ENCODE results near the gene TSKS.

Gene TSKS

GRCh38 chr19:49710372-49710951, 52.6 kb downstream of the TSKS start:
- CTCF ChIA-PET = no interaction called here
- no peak overlapping the region for H3K27ac ChIP-seq (ENCODE audit: extremely low read depth, low read depth, low read length)
- H3K4me1 ChIP-seq (ENCODE audit: control insufficient read depth, insufficient read depth, low read length) = no peaks in the 10 kb centered on the region
- no peaks in the 10 kb centered on the region for H3K36me3 ChIP-seq (ENCODE audit: control insufficient read depth in 2 of 2, insufficient read depth in 1 of 2, low read length in 2 of 2)
- no peaks in the 10 kb centered on the region for H3K9me3 ChIP-seq (ENCODE audit: control insufficient read depth, insufficient read depth, low read depth, low read length)
- POLR2A ChIA-PET = no interaction called here
- H3K4me3 ChIP-seq (ENCODE audit: low read depth, low read length) = no peak overlapping the region
- no peak for TF ChIP-seq ZNF449 (tag by site-specific recombination; IDR thresholded peaks at IDR 0.05)
- 0 out of 2 replicates have a peak, but pooled peaks have one; percentile 54 for TF ChIP-seq YY2 (tag by site-specific recombination; IDR thresholded peaks at IDR 0.05)
- TF ChIP-seq GLIS2 (tag by site-specific recombination; IDR thresholded peaks at IDR 0.05) = no peak

- no peaks in the 10 kb centered on the region; a peak in 1 of 3 replicates for H3K36me3 ChIP-seq (ENCODE audit: control insufficient read depth in 2 of 2, insufficient read depth in 1 of 2, low read length in 2 of 2)
- no peak for TF ChIP-seq TCF7L2 (IDR thresholded peaks at IDR 0.05; ENCODE audit: borderline replicate concordance, low read depth, low read length)
- TF ChIP-seq ZNF112 (tag by site-specific recombination; IDR thresholded peaks at IDR 0.05) = no peak
- TF ChIP-seq ZNF560 (tag by site-specific recombination; IDR thresholded peaks at IDR 0.05; ENCODE audit: borderline replicate concordance) = no peak
- TF ChIP-seq INSM2 (tag by site-specific recombination; IDR thresholded peaks at IDR 0.05) = no peak
- no peak for TF ChIP-seq ZNF707 (tag by site-specific recombination; IDR thresholded peaks at IDR 0.05)
- ChIA-PET CTCF (interaction anchor here (0.6 to 1.6 kb wide), 2 partner anchors 12 to 41 kb away, joined by 3 to 4 read pairs; no protein-coding TSS in a partner anchor), POLR2A (no interaction called here)
- no peaks in the 10 kb centered on the region for H3K4me1 ChIP-seq (ENCODE audit: control insufficient read depth, insufficient read depth, low read length)
- no peak overlapping the region for H3K4me3 ChIP-seq (ENCODE audit: low read depth, low read length)
- no peaks in the 10 kb centered on the region for H3K9me3 ChIP-seq (ENCODE audit: control insufficient read depth, insufficient read depth, low read depth, low read length)
- H3K27ac ChIP-seq (ENCODE audit: extremely low read depth, low read depth, low read length) = no peak overlapping the region
Measured at GRCh38 chr19:49705919-49706318, 57.2 kb downstream of the TSKS start.

- Histone ChIP-seq H3K4me1 (ENCODE audit: control insufficient read depth, insufficient read depth, low read length) (no peaks in the 10 kb centered on the region), H3K4me3 (ENCODE audit: low read depth, low read length) (no peak overlapping the region), H3K36me3 (ENCODE audit: control insufficient read depth in 2 of 2, insufficient read depth in 1 of 2, low read length in 2 of 2) (no peaks in the 10 kb centered on the region; a peak in 1 of 3 replicates), H3K9me3 (ENCODE audit: control insufficient read depth, insufficient read depth, low read depth, low read length) (no peaks in the 10 kb centered on the region), H3K27ac (ENCODE audit: extremely low read depth, low read depth, low read length) (no peak overlapping the region)
- CTCF ChIA-PET = interaction anchor here (0.6 to 2.0 kb wide), 2 partner anchors 24 to 41 kb away, joined by 3 to 6 read pairs; no protein-coding TSS in a partner anchor
- POLR2A ChIA-PET = no interaction called here
- TF ChIP-seq ZNF555 (tag by site-specific recombination; conservative IDR thresholded peaks at IDR 0.05) (no peak), ZNF768 (tag by site-specific recombination; IDR thresholded peaks at IDR 0.05) (peak; percentile 85; the same call in 1 of the 2 replicates)
Measured at GRCh38 chr19:49704888-49705642, 58.0 kb downstream of the TSKS start.

GRCh38 chr19:49701271-49701786, 61.8 kb downstream of the TSKS start:
- CTCF ChIA-PET = no interaction called here
- H3K4me3 ChIP-seq (ENCODE audit: low read depth, low read length) = no peak overlapping the region
- no peaks in the 10 kb centered on the region for H3K9me3 ChIP-seq (ENCODE audit: control insufficient read depth, insufficient read depth, low read depth, low read length)
- no peaks in the 10 kb centered on the region; a peak in 1 of 3 replicates for H3K36me3 ChIP-seq (ENCODE audit: control insufficient read depth in 2 of 2, insufficient read depth in 1 of 2, low read length in 2 of 2)
- POLR2A ChIA-PET = no interaction called here
- no peaks in the 10 kb centered on the region for H3K4me1 ChIP-seq (ENCODE audit: control insufficient read depth, insufficient read depth, low read length)
- TF ChIP-seq ZBTB8A (tag by site-specific recombination; IDR thresholded peaks at IDR 0.05) (no peak), ZFHX2 (tag by site-specific recombination; conservative IDR thresholded peaks at IDR 0.05) (peak; percentile 69), PRDM1 (tag by site-specific recombination; IDR thresholded peaks at IDR 0.05) (no peak), EGR2 (tag by site-specific recombination; IDR thresholded peaks at IDR 0.05; ENCODE audit: low read depth) (peak; percentile 46; the same call in 1 of the 2 replicates), ZNF423 (tag by site-specific recombination; IDR thresholded peaks at IDR 0.05) (no peak), KLF9 (tag by site-specific recombination; IDR thresholded peaks at IDR 0.05; ENCODE audit: low read depth) (peak; percentile 46; the same call in 1 of the 2 replicates), ZSCAN16 (tag by site-specific recombination; IDR thresholded peaks at IDR 0.05) (no peak), KLF10 (tag by site-specific recombination; IDR thresholded peaks at IDR 0.05) (peak; percentile 49; the same call in 1 of the 2 replicates)
- no peak overlapping the region for H3K27ac ChIP-seq (ENCODE audit: extremely low read depth, low read depth, low read length)
